HUES48 (cell line): ENCODE data around the gene ZBTB39.
A peak's percentile ranks its signal among the peaks of the same experiment; 100 is the strongest.
"Not testable (repeated sequence)": the region's sequence is repeated elsewhere in the genome, so short reads cannot be mapped to it uniquely, and the experiment has no call there.

Source experiments
- H3K27ac ChIP-seq: one replicate; pipeline ENCODE4 v1.7.0; 2013; ENCODE audit warnings: low read depth, low read length, inconsistent platforms
- H3K27me3 ChIP-seq: 2 replicates; pipeline ENCODE4 v1.6.1; 2013; ENCODE audit warnings: mild to moderate bottlenecking, low read length; ENCODE audit not compliant: control insufficient read depth, insufficient read depth
- H3K36me3 ChIP-seq: 2 replicates; pipeline ENCODE4 v1.6.1; 2013; ENCODE audit warnings: low read length; ENCODE audit not compliant: control insufficient read depth, insufficient read depth
- H3K4me1 ChIP-seq: 2 replicates; pipeline ENCODE4 v1.6.1; 2013; ENCODE audit warnings: mild to moderate bottlenecking, low read length; ENCODE audit not compliant: control insufficient read depth, insufficient read depth
- H3K4me3 ChIP-seq: 2 replicates; pipeline ENCODE4 v1.5.1; 2013; ENCODE audit warnings: mild to moderate bottlenecking, low read depth, low read length
- H3K9ac ChIP-seq: 2 replicates; pipeline ENCODE4 v1.6.1; 2013; ENCODE audit warnings: mild to moderate bottlenecking, low read depth, low read length, moderate library complexity
- H3K9me3 ChIP-seq: 2 replicates; pipeline ENCODE4 v1.6.1; 2013; ENCODE audit warnings: low read length; ENCODE audit not compliant: control insufficient read depth, insufficient read depth

ZBTB39 gene, protein sequence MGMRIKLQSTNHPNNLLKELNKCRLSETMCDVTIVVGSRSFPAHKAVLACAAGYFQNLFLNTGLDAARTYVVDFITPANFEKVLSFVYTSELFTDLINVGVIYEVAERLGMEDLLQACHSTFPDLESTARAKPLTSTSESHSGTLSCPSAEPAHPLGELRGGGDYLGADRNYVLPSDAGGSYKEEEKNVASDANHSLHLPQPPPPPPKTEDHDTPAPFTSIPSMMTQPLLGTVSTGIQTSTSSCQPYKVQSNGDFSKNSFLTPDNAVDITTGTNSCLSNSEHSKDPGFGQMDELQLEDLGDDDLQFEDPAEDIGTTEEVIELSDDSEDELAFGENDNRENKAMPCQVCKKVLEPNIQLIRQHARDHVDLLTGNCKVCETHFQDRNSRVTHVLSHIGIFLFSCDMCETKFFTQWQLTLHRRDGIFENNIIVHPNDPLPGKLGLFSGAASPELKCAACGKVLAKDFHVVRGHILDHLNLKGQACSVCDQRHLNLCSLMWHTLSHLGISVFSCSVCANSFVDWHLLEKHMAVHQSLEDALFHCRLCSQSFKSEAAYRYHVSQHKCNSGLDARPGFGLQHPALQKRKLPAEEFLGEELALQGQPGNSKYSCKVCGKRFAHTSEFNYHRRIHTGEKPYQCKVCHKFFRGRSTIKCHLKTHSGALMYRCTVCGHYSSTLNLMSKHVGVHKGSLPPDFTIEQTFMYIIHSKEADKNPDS

DNA sequence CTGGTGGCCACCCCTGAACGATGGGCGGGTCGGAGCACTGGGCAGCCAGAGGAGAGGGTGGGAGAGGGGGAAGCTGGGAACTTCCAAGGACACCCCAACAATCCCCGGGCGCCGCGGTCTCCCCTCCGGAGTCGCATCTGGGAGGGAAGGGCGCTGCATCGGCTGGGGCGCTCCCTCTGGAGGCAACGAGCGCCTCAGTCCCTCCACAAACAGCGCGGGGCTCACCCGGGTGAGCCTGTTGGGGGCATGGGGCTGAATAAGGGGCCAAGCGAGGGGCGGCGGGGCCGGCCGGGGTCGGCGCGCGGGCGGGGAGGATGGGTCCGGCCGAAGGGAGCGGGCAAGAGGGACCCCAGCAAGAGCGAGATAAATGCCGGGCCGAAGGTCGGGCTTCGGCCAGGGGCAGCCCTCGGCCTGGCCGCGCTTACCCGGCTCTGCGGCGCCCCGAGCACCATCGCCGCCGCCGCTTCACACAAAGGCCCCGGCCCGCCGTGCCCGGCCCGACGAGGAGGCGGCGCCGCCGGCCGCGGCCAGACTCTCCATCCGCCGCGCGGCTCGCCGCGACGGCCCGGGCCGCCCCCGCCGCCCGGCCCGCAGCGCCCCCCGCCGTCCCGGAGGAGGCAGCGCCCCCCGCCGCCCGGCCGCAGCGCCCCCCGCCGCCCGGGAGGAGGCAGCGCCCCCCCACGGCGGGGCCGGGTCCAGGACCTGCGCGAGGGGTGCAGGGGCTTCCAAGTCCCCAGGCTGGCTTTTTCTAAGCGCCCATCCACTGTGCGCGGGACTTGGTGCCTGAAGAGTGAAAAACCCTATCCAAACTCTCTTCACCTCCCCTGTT, at the start of gene ZBTB39:
ZBTB39 (minus strand) TSS at position 567 of the 829 bp plus-strand sequence. CDS start 1,629 bp downstream, outside the sequence.
- H3K4me3 ChIP-seq = peak within 1 kb of the TSS; percentile 89
- H3K36me3 ChIP-seq = peaks cover 35% of the 10 kb centered on the region
- peak within 1 kb of the TSS; percentile 74 for H3K9ac ChIP-seq
- peaks cover 31% of the 10 kb centered on the region for H3K4me1 ChIP-seq
- H3K9me3 ChIP-seq = no peaks in the 10 kb centered on the region
- peak within 1 kb of the TSS; percentile 64 for H3K27ac ChIP-seq
- no peaks in the 10 kb centered on the region for H3K27me3 ChIP-seq

DNA sequence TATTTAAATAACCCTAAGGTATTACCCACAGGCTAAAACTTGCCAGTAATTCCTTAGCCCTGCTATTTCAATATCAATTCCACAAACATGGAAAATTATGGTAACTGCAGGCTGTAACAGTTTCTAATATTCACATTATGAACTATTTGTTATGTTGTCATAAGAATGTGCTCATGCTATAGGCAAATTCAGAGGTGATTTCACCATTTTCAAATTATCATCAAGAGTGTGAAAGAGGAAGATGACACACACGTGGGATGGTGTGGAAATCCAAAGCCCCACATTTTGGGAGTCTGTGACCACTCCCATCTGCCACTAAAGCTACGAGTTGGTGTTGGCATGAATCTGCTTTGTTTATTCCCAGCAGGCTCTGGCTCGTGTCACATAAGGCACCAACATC, 49.5 kb upstream of the ZBTB39 start:
- Histone ChIP-seq H3K9me3 (no peaks in the 10 kb centered on the region), H3K36me3 (peaks cover 55% of the 10 kb centered on the region)

DNA sequence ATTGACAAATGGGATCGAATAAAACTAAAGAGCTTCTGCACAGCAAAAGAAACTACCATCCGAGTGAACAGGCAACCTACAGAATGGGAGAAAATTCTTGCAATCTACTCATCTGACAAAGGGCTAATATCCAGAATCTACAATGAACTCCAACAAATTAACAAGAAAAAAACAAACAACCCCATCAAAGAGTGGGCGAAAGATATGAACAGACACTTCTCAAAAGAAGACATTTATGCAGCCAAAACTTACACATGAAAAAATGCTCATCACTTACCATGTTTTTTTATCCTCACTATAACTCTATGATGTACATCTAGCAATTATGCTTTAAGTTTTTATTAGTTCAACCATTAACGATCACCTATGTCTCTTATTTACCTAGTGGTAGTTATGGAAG, 47.6 kb upstream of the ZBTB39 start:
- not testable (repeated sequence) for H3K9me3 ChIP-seq, H3K9ac ChIP-seq

More for the DNA sequence above, 49.5 kb upstream of the ZBTB39 start:
- H3K27ac ChIP-seq = no peak overlapping the region
- H3K4me1 ChIP-seq = no peaks in the 10 kb centered on the region
- H3K4me3 ChIP-seq = no peak overlapping the region
- no peaks in the 10 kb centered on the region for H3K27me3 ChIP-seq
- H3K9ac ChIP-seq = no peak overlapping the region

DNA sequence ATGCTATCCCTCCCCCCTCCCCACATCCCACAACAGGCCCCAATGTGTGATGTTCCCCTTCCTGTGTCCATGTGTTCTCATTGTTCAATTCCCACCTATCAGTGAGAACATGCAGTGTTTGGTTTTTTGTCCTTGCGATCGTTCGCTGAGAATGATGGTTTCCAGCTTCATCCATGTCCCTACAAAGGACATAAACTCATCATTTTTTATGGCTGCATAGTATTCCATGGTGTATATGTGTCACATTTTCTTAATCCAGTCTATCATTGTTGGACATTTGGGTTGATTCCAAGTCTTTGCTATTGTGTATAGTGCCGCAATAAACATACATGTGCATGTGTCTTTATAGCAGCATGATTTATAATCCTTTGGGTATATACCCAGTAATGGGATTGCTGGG, 46.8 kb upstream of the ZBTB39 start:
- not testable (repeated sequence) for H3K4me1 ChIP-seq, H3K27ac ChIP-seq, H3K4me3 ChIP-seq, H3K9me3 ChIP-seq, H3K9ac ChIP-seq, H3K27me3 ChIP-seq
- H3K36me3 ChIP-seq = peaks cover 28% of the 10 kb centered on the region

More for the DNA sequence above, 47.6 kb upstream of the ZBTB39 start:
- H3K36me3 ChIP-seq = peaks cover 36% of the 10 kb centered on the region
- H3K27ac ChIP-seq, H3K4me1 ChIP-seq, H3K4me3 ChIP-seq, H3K27me3 ChIP-seq: not testable (repeated sequence)

DNA sequence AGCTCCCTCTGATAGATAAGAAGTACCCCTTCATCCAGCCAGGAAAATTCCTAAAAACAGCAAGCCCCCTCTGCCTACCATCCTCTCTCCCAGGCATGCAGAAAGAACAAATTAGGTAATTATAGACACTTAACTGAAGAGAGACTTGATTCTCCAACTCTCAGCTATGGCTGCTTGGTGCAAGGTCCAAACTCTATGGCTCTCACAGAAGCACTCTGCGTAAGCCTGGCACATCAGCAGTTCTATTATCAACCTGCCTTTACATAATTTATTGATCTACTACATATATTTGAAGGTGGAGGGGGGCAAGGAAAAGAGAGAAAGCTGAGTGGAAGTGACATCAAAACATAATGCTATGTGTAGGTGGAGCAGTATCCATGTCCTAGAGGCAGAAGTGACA, 44.7 kb upstream of the ZBTB39 start:
- no peaks in the 10 kb centered on the region for H3K9me3 ChIP-seq
- H3K27ac ChIP-seq = no peak overlapping the region
- H3K36me3 ChIP-seq = peaks cover 7% of the 10 kb centered on the region
- no peak overlapping the region for H3K9ac ChIP-seq
- no peak overlapping the region for H3K4me3 ChIP-seq
- no peaks in the 10 kb centered on the region for H3K27me3 ChIP-seq
- H3K4me1 ChIP-seq = no peaks in the 10 kb centered on the region

DNA sequence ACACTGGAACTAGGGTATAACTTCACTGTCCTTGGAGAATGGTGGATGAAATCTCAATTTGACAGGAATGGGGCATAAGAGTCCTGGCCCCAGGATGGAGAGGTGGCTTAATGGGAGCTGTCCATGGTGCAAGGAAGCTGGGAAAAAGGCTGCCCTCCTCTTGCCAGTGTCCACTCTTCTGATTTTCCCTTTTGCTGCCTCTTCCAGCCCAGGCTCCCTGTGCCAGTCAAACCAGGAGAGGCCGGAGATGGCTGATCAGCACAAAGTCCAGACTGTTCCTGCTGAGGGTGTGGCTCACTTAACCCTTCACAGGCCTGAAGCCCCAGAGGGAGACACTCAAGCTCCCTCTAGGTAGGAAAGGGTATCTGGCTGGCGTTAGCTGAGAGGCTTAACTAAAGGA, 43.5 kb upstream of the ZBTB39 start, which contains the start of gene MYO1A:
MYO1A (minus strand) TSS at position 240 of the 400 bp plus-strand sequence. CDS start 1,806 bp downstream, outside the sequence.
- H3K4me3 ChIP-seq = no peak within 1 kb of the TSS
- no peaks in the 10 kb centered on the region for H3K4me1 ChIP-seq
- no peak within 1 kb of the TSS for H3K27ac ChIP-seq
- H3K27me3 ChIP-seq = no peaks in the 10 kb centered on the region
- H3K36me3 ChIP-seq = no peaks in the 10 kb centered on the region
- no peaks in the 10 kb centered on the region for H3K9me3 ChIP-seq
- no peak within 1 kb of the TSS for H3K9ac ChIP-seq

DNA sequence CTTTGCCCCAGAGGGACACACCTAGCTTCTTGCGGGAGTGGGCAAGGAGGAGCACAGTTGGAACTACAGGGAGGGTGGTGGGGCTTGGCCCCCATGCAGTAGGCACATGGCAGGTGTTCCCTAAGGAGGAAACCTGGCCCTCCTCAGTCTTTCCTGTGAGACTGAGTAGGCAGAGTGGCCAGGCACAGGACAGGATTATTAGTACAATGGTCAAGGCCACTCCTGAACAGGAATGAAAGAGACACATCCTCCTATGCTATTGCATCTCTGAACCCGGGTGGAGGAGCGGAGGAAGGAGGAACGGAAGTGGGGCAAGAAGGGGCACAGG, 42.7 kb upstream of the ZBTB39 start:
- Histone ChIP-seq H3K4me1 (no peaks in the 10 kb centered on the region), H3K9ac (no peak overlapping the region), H3K27me3 (no peaks in the 10 kb centered on the region), H3K36me3 (no peaks in the 10 kb centered on the region), H3K4me3 (no peak overlapping the region), H3K9me3 (no peaks in the 10 kb centered on the region), H3K27ac (no peak overlapping the region)

DNA sequence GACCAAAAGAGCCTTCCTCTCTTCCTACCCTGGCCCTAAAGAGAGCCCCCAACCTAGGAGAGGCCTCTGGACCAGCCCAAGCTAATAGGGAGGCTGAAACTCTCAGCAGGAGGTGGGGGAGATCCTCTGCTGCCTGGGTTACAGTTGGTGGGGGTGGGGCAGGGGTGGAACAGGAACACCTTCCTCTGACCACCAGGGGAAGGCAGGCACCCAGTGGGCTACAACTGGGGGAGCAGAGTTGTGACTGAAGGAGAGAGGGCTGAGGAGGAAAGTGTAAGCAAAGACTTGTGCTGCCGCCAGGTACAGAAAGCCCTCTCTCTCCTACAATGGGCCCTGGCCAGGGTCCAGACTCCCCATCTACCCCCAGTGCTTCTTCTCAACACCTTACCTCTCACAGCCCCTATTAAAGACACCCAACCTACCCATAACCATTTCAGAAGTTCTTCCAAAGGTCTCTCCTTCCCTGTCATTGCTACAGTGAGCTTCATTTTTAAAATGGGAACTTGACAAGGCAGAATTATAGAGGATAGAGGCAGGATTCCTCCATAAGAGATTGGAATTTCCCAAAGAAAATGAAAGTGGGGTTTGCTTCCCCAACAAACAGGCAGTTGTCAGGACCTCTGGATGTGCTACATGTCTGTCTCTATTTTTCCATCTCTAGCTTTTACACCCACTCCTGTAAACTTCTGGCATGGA, 42.2 kb upstream of the ZBTB39 start:
- Histone ChIP-seq H3K9ac (no peak overlapping the region), H3K27me3 (no peaks in the 10 kb centered on the region), H3K9me3 (no peaks in the 10 kb centered on the region), H3K36me3 (no peaks in the 10 kb centered on the region), H3K27ac (no peak overlapping the region), H3K4me1 (no peaks in the 10 kb centered on the region), H3K4me3 (no peak overlapping the region)

DNA sequence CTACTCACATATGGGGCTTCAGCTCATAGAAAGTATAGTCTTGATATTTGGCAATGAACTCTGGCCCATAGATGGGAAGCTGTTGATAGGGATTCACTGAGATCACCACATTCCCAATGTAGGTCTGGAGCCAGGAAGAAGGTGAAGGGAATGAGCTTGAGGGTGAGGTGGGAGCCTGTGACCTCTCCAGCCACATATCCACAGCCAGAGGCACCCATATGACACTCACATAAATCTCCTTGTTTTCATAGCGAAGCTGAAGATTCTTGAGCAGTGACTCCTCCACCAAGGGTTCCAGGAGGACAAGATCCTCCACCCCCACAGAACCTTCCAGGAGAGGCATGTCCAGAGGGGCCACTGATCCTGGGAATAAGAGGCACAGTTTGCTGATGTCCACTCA, 41.6 kb upstream of the ZBTB39 start:
- no peaks in the 10 kb centered on the region for H3K36me3 ChIP-seq
- H3K27ac ChIP-seq = no peak overlapping the region
- no peaks in the 10 kb centered on the region for H3K9me3 ChIP-seq
- H3K9ac ChIP-seq = no peak overlapping the region
- no peak overlapping the region for H3K4me3 ChIP-seq
- H3K4me1 ChIP-seq = no peaks in the 10 kb centered on the region
- H3K27me3 ChIP-seq = no peaks in the 10 kb centered on the region

DNA sequence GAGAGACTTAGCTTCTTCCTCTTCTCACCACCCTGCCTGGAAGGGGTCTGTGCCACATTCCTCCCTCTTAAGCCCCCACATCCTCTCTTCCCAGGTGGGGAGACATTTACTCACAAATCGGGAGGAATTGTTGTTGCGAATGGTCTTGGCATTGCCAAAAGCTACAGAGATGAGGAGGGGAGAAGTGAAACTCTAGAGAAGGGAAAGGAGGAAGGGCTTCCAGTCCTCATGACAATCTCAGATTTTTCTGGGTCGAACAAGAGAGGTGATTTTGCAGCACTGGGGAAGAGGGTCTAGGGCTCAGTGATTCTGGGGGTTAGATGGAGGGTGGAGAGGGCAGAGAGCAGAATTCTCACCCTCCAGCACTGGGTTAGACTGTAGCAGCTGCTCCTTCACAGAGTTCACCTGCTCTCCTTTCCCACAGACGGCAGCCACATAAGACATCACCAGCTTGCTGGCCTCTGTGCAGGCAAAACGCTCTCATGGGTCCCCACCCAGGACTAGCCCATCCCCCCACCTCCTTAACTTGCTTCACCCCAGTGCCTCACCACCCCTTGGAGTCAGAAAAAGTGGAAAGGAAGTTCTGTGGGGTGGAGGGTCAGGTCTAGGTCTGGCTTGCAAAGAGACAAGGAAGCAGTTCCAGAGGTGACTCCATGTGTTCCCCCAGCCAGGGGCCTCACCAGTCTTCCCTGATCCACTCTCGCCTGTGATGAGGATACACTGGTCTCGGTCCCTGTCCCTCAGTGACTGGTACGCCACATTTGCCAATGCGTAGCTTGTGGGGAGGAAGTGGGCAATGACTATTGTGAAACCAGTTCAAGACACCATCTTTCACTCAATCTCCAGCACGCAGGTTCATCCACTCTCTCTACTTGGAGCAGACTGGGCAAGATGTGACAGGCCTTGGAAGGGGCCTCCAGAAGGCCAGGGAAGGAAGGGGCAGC, 40.9 kb upstream of the ZBTB39 start:
- no peaks in the 10 kb centered on the region for H3K27me3 ChIP-seq
- no peak overlapping the region for H3K4me3 ChIP-seq
- H3K9ac ChIP-seq = no peak overlapping the region
- H3K27ac ChIP-seq = no peak overlapping the region
- H3K9me3 ChIP-seq = no peaks in the 10 kb centered on the region
- no peaks in the 10 kb centered on the region for H3K4me1 ChIP-seq
- no peaks in the 10 kb centered on the region for H3K36me3 ChIP-seq
